ENCODE measurements around the gene VRK1.
A peak's percentile ranks its signal among the peaks of the same experiment; 100 is the strongest.

VRK1 gene

GRCh38 chr14:96826818-96827217 is 29.6 kb downstream of the VRK1 start:
- no peak for DNase-seq (ENCODE audit: low read depth)

- DNase-seq (ENCODE audit: low read depth): no peak
These were observed 30.1 kb downstream of the VRK1 start for GRCh38 chr14:96827290-96827689.

- no peak for DNase-seq (ENCODE audit: low read depth)
These were observed 32.6 kb downstream of the VRK1 start for GRCh38 chr14:96829791-96830190.

- DNase-seq (ENCODE audit: low read depth): no peak
These were observed 33.8 kb downstream of the VRK1 start for GRCh38 chr14:96830946-96831345.

- DNase-seq (ENCODE audit: low read depth): no peak
These were observed 35.2 kb downstream of the VRK1 start for GRCh38 chr14:96832351-96832750.

GRCh38 chr14:96838449-96838848 is 41.3 kb downstream of the VRK1 start:
- no peak for DNase-seq (ENCODE audit: low read depth)

GRCh38 chr14:96839251-96839650 is 42.1 kb downstream of the VRK1 start:
- no peak for DNase-seq (ENCODE audit: low read depth)

- no peak for DNase-seq (ENCODE audit: low read depth)
These were observed 46.0 kb downstream of the VRK1 start for GRCh38 chr14:96843137-96843536.

- no peak for DNase-seq (ENCODE audit: low read depth)
These were observed 47.8 kb downstream of the VRK1 start for GRCh38 chr14:96844857-96845570.

- DNase-seq (ENCODE audit: low read depth): no peak
These were observed 50.3 kb downstream of the VRK1 start for GRCh38 chr14:96847451-96847850.

GRCh38 chr14:96848011-96848410 is 50.8 kb downstream of the VRK1 start:
- DNase-seq (ENCODE audit: low read depth): no peak

GRCh38 chr14:96849733-96850132 is 52.6 kb downstream of the VRK1 start:
- no peak for DNase-seq (ENCODE audit: low read depth)

GRCh38 chr14:96851694-96852381 is 54.7 kb downstream of the VRK1 start:
- DNase-seq (ENCODE audit: low read depth): no peak

- DNase-seq (ENCODE audit: low read depth): peak; percentile 70
These were observed 55.7 kb downstream of the VRK1 start for GRCh38 chr14:96852823-96853422.

- DNase-seq (ENCODE audit: low read depth): no peak
These were observed 61.5 kb downstream of the VRK1 start for GRCh38 chr14:96858643-96859042.

- DNase-seq (ENCODE audit: low read depth): no peak
These were observed 64.6 kb downstream of the VRK1 start for GRCh38 chr14:96861568-96862310.

GRCh38 chr14:96863327-96863985 is 66.3 kb downstream of the VRK1 start:
- DNase-seq (ENCODE audit: low read depth): no peak

- no peak for DNase-seq (ENCODE audit: low read depth)
These were observed 66.8 kb downstream of the VRK1 start for GRCh38 chr14:96863986-96864330.

- no peak for DNase-seq (ENCODE audit: low read depth)
These were observed 70.5 kb downstream of the VRK1 start for GRCh38 chr14:96867634-96868033.

GRCh38 chr14:96874127-96874526 is 76.9 kb downstream of the VRK1 start:
- no peak for DNase-seq (ENCODE audit: low read depth)

- DNase-seq (ENCODE audit: low read depth): no peak
These were observed 79.6 kb downstream of the VRK1 start for GRCh38 chr14:96876747-96877146.

- DNase-seq (ENCODE audit: low read depth): no peak
These were observed 84.5 kb downstream of the VRK1 start for GRCh38 chr14:96881713-96882112.

Measured in iris pigment epithelial cell (primary cell).